ENCODE results near the gene ASTL. TPM values are rescaled to one million over a fixed set of nuclear protein-coding genes. Genes with fewer than 3 reads are reported as not detected.

The ASTL gene
- total RNA-seq, 4 donors from 2014 or later = 0.87 to 1.7 TPM; not detected in 2

DNA sequence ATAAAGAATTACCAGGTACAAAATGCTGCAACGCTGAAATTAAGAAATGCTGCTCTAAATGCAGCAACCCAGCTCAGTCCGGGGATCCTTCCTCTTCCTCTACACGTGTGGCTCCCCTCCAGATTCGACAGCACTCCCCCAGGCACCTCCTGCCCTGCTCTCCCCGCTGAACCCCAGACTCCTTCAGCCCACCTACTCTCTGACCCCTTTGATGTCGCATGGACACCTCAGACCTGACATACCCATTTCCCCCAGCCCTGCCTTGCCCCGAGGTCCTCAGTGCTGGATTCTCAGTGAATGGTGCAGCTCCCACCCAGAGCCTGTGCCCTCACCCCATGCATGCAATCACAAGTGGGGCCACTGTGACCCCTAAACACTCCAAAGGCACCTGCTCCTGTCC is 17.3 kb downstream of the ASTL start:
- peaks cover 22% of the 10 kb centered on the region for H3K4me1 ChIP-seq
- TF ChIP-seq, protein P1, sequence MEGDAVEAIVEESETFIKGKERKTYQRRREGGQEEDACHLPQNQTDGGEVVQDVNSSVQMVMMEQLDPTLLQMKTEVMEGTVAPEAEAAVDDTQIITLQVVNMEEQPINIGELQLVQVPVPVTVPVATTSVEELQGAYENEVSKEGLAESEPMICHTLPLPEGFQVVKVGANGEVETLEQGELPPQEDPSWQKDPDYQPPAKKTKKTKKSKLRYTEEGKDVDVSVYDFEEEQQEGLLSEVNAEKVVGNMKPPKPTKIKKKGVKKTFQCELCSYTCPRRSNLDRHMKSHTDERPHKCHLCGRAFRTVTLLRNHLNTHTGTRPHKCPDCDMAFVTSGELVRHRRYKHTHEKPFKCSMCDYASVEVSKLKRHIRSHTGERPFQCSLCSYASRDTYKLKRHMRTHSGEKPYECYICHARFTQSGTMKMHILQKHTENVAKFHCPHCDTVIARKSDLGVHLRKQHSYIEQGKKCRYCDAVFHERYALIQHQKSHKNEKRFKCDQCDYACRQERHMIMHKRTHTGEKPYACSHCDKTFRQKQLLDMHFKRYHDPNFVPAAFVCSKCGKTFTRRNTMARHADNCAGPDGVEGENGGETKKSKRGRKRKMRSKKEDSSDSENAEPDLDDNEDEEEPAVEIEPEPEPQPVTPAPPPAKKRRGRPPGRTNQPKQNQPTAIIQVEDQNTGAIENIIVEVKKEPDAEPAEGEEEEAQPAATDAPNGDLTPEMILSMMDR (IDR thresholded peaks at IDR 0.05) = no peak
- TF ChIP-seq POLR2AphosphoS5 (IDR thresholded peaks at IDR 0.05) (no peak), EP300 (IDR thresholded peaks at IDR 0.05) (no peak), POLR2A (IDR thresholded peaks at IDR 0.05) (no peak)
- WGBS = 65% methylated on average over 7 of the region's 7 CpGs
- H3K27me3 ChIP-seq = peaks cover 52% of the 10 kb centered on the region
- no peak for DNase-seq (ENCODE audit: low spot score in 2 of 2)
- no peaks in the 10 kb centered on the region for H3K36me3 ChIP-seq
- H3K4me3 ChIP-seq = no peak overlapping the region
- no peak overlapping the region for H3K27ac ChIP-seq
- H3K9me3 ChIP-seq = no peaks in the 10 kb centered on the region

DNA sequence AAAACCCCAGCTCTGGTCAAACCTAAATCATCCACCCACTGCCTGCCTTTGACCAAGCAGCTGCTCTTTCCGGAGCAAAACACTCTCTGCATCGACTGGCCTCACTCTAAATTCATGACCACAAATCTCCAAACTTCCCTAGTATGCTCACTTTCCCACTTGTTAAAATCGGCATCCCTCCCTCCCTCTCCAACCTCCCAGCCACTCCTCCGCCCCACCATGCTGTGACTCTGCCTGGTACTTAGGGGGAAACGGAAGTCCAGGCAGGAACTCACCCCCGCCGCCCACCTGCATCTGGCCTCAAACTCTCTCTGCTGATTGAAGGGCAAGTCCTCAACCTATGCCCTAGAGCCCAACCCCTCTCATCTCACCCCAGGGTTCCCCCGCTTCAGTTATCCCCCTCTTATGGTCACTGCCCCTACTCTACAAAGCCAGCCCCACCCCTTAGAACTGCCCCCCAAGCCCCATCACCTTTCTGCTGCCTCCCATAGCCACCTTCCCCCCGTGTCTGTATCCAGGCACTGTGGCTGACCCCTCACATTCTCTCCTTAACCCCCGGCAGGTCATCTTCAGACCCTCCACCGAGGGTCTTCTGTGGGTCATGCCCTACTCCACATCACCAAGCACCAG is 18.1 kb downstream of the ASTL start:
- H3K27ac ChIP-seq = no peak overlapping the region
- H3K27me3 ChIP-seq = peaks cover 59% of the 10 kb centered on the region
- H3K4me3 ChIP-seq = no peak overlapping the region
- no peak for DNase-seq (ENCODE audit: low spot score in 2 of 2)
- H3K36me3 ChIP-seq = no peaks in the 10 kb centered on the region
- peaks cover 24% of the 10 kb centered on the region for H3K4me1 ChIP-seq
- TF ChIP-seq POLR2A (IDR thresholded peaks at IDR 0.05) = no peak
- TF ChIP-seq EP300 (IDR thresholded peaks at IDR 0.05) = no peak
- TF ChIP-seq POLR2AphosphoS5 (IDR thresholded peaks at IDR 0.05) = no peak
- TF ChIP-seq, protein P1 (IDR thresholded peaks at IDR 0.05) = no peak
- no peaks in the 10 kb centered on the region for H3K9me3 ChIP-seq
- WGBS = 57% methylated on average over 11 of the region's 11 CpGs

DNA sequence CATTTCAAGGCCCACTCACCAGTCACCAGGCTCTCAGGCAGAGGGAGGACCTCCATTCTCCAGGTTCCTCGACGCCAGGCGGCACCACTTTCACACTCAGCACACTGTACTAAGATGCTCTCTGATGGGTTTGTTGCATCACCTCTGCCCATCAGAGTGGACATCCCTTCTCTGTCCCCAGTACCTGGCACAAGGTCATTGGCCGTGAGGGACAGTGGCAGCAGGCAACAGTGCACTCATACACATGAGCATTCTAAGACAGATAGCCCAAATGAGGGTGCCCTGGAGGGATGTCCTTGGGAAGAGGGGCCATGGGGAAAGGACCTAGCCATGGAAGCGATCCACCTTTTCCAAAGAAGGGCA is 18.9 kb downstream of the ASTL start:
- Histone ChIP-seq H3K36me3 (no peaks in the 10 kb centered on the region), H3K27ac (no peak overlapping the region), H3K9me3 (no peaks in the 10 kb centered on the region), H3K27me3 (peaks cover 59% of the 10 kb centered on the region), H3K4me1 (peaks cover 24% of the 10 kb centered on the region), H3K4me3 (no peak overlapping the region)
- 97% methylated on average over 5 of the region's 5 CpGs for WGBS
- no peak for DNase-seq (ENCODE audit: low spot score in 2 of 2)
- TF ChIP-seq EP300 (IDR thresholded peaks at IDR 0.05) = no peak

DNA sequence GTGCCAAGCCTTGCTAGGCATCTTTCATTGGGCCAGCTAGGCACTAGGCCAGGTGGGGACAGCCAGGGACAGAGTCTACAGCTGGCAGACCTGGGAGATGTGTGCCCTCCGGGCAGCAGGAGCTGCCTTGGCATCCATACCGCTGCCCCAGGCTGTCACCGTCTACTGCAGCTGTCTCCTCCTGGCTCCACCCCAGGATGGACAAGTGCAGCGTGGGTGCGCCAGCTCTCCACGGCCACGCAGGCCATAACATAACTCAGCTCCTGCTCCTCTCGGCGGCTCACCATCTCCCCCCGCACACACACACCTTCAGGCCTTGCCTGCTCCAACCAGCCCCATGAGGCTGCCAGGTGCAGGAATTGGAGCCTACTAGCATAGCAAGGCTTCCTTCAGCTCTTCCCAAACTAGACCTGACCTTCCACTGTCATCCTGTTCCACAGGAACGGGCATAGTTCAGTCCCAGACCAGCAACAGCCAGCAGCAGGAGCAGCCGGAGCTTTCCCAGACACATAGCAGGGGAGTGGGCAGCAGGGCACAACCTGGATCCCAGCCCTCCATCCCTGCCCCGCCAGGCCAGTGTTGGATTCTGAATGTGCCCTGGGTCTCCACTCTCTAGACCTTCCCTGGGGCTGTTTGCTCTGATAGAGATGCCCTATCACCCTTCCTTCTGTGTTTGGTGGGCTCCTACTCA is 19.5 kb downstream of the ASTL start:
- 44% methylated on average over 12 of the region's 13 CpGs for WGBS
- H3K27me3 ChIP-seq = peaks cover 59% of the 10 kb centered on the region
- peak in 1 of 2 donors; percentile 33 for DNase-seq (ENCODE audit: low spot score in 2 of 2)

DNA sequence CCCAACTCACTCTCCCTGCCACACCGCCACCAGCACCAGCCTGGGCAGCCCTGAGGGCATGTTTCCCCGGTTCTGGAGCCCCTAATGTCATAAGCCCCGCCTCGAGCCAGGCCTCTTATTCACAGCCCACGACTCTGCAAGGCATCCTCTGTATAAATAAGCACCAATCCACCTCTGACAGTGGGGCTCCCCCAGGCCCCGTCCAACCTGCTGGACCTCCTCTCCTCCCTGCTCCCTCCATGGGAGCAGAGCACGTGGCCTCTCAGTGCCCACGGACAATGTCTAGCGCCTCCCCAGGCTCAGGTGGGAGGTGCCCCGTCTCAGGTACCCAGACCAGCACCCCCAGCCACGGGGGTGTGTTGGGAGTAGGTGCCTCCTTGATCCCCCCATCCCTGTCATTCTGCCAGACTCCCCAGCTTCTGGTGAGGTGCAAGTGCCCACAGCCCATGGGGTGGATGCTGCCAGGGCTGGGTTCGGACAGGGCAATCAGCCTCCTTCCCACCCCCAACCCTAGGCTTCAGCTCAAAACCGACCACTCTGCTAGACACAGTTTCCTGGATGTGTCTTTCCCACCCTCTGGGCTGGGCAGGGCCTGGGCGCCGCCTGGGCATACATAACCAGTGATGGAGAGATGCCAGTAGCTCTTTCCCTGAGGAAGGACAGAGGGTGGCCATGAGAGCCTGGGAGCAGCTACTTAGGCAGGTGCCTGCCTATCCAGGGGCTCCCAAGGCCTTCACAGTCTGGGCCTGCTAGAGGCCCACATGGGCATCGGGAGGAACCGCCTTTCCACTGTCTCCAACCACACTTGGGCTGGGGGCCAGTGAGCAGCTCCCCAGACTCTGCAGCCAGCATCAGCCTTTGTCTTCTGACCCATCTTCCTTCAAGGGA is 20.4 kb downstream of the ASTL start:
- WGBS = 49% methylated on average over 8 of the region's 17 CpGs
- DNase-seq (ENCODE audit: low spot score in 2 of 2) = no peak
- H3K4me1 ChIP-seq = peaks cover 24% of the 10 kb centered on the region
- H3K4me3 ChIP-seq = no peak overlapping the region
- H3K27me3 ChIP-seq = peaks cover 59% of the 10 kb centered on the region
- no peaks in the 10 kb centered on the region for H3K36me3 ChIP-seq
- no peaks in the 10 kb centered on the region for H3K9me3 ChIP-seq
- no peak overlapping the region for H3K27ac ChIP-seq
- no peak for TF ChIP-seq POLR2A (IDR thresholded peaks at IDR 0.05)
- no peak for TF ChIP-seq POLR2AphosphoS5 (IDR thresholded peaks at IDR 0.05)
- no peak for TF ChIP-seq EP300 (IDR thresholded peaks at IDR 0.05)
- TF ChIP-seq, protein P1 (IDR thresholded peaks at IDR 0.05) = no peak

More for the DNA sequence above, 19.5 kb downstream of the ASTL start:
- no peak overlapping the region for H3K27ac ChIP-seq
- no peak overlapping the region for H3K4me3 ChIP-seq
- H3K4me1 ChIP-seq = peaks cover 24% of the 10 kb centered on the region
- TF ChIP-seq POLR2AphosphoS5 (IDR thresholded peaks at IDR 0.05) (no peak), POLR2A (IDR thresholded peaks at IDR 0.05) (no peak), EP300 (IDR thresholded peaks at IDR 0.05) (no peak)
- TF ChIP-seq, protein P1 (IDR thresholded peaks at IDR 0.05) = no peak
- H3K9me3 ChIP-seq = no peaks in the 10 kb centered on the region
- H3K36me3 ChIP-seq = no peaks in the 10 kb centered on the region
